SU-DHL-6 (cell line): Measurements from ENCODE around the gene APOBEC2.
"Not testable (repeated sequence)": the region's sequence is repeated elsewhere in the genome, so short reads cannot be mapped to it uniquely, and the experiment has no call there.

Experiments used
- H2AFZ ChIP-seq: fragments of 200-600 bp; sonication (generic); 2 replicates; pipeline ENCODE4 v1.6.1; 2014; ENCODE audit warnings: low read depth, mild to moderate bottlenecking, moderate library complexity, mixed read lengths, antibody characterized with exemption, low read length; ENCODE audit not compliant: severe bottlenecking
- H3F3A ChIP-seq: fragments of 200-600 bp; shearing (Covaris generic); 2 replicates; pipeline ENCODE4 v1.6.0; 2016; ENCODE audit warnings: antibody characterized with exemption, mild to moderate bottlenecking; ENCODE audit not compliant: insufficient read depth
- H3K27ac ChIP-seq: fragments of 200-600 bp; sonication (generic); 2 replicates; pipeline ENCODE4 v1.5.1; 2016; ENCODE audit warnings: low read depth, mild to moderate bottlenecking, low read length, moderate library complexity, mixed read lengths
- H3K27me3 ChIP-seq: fragments of 200-600 bp; sonication (generic), shearing (Covaris generic); 2 replicates; pipeline ENCODE4 v1.6.0; 2014; ENCODE audit warnings: mild to moderate bottlenecking, low read length
- H3K36me3 ChIP-seq: fragments of 200-600 bp; sonication (generic); 2 replicates; pipeline ENCODE4 v1.6.1; 2014; ENCODE audit warnings: mild to moderate bottlenecking, low read length, mixed read lengths
- H3K4me2 ChIP-seq: fragments of 300-600, 200-600 bp; shearing (Covaris generic), sonication (generic); 2 replicates; pipeline ENCODE4 v1.6.0; 2014; ENCODE audit warnings: low read length, low read depth, mild to moderate bottlenecking; ENCODE audit not compliant: poor library complexity, severe bottlenecking
- H3K4me3 ChIP-seq: fragments of 200-600 bp; sonication (generic); 2 replicates; pipeline ENCODE4 v1.5.1; 2014; ENCODE audit warnings: antibody characterized with exemption, low read length, mild to moderate bottlenecking, mixed read lengths; ENCODE audit not compliant: insufficient read depth, poor library complexity, severe bottlenecking
- H3K79me2 ChIP-seq: fragments of 200-600 bp; sonication (generic); 2 replicates; pipeline ENCODE4 v1.6.1; 2014; ENCODE audit warnings: mild to moderate bottlenecking, low read length, moderate library complexity; ENCODE audit not compliant: insufficient read depth
- H3K9ac ChIP-seq: fragments of 200-600 bp; sonication (generic); 2 replicates; pipeline ENCODE4 v1.7.0; 2014; ENCODE audit warnings: mild to moderate bottlenecking, low read length
- H3K9me2 ChIP-seq: fragments of 200-600 bp; sonication (generic); replicated peaks from 2 replicates; pipeline ENCODE4 v1.6.1; 2014; ENCODE audit warnings: low read length; ENCODE audit not compliant: insufficient read depth
- H3K9me3 ChIP-seq: fragments of 200-600 bp; sonication (generic); 2 replicates; pipeline ENCODE4 v1.6.1; 2014; ENCODE audit warnings: low read length, mixed read lengths; ENCODE audit not compliant: insufficient read depth
- H4K20me1 ChIP-seq: fragments of 200-600 bp; sonication (generic); 2 replicates; pipeline ENCODE4 v1.6.1; 2014; ENCODE audit warnings: low read depth, mild to moderate bottlenecking, antibody characterized with exemption, low read length, moderate library complexity, mixed read lengths
- CTCF ChIP-seq: fragments of 200-600 bp; sonication (generic); IDR thresholded peaks from one replicate; pipeline ENCODE4 v1.5.1; 2017; ENCODE audit warnings: antibody characterized with exemption, mild to moderate bottlenecking, low read length, moderate library complexity; ENCODE audit not compliant: insufficient read depth, poor library complexity, severe bottlenecking
- EZH2phosphoT487 ChIP-seq: fragments of 200-600 bp; sonication (generic), shearing (Covaris generic); conservative IDR thresholded peaks from 2 replicates; pipeline ENCODE4 v1.6.1; 2018; ENCODE audit warnings: mild to moderate bottlenecking, antibody characterized with exemption, low read length, moderate library complexity, mixed read lengths

APOBEC2 gene

GRCh38 chr6:41014780-41015179 is 38.2 kb upstream of the APOBEC2 start:
- Histone ChIP-seq H3K27me3 (no peaks in the 10 kb centered on the region), H4K20me1 (no peaks in the 10 kb centered on the region), H3K27ac (no peak overlapping the region), H3K9me2 (no peaks in the 10 kb centered on the region), H3K36me3 (no peaks in the 10 kb centered on the region), H3K4me2 (no peak overlapping the region), H3K9ac (no peak overlapping the region), H3F3A (no peaks in the 10 kb centered on the region), H3K79me2 (no peaks in the 10 kb centered on the region), H3K4me3 (no peak overlapping the region), H2AFZ (no peak overlapping the region), H3K9me3 (no peaks in the 10 kb centered on the region)
- TF ChIP-seq EZH2phosphoT487 (no peak), CTCF (no peak)

- not testable (repeated sequence) for H3F3A ChIP-seq, H2AFZ ChIP-seq, H3K36me3 ChIP-seq, H3K9ac ChIP-seq, H3K9me2 ChIP-seq, H3K27ac ChIP-seq, H3K4me2 ChIP-seq, H3K79me2 ChIP-seq, H3K9me3 ChIP-seq, H4K20me1 ChIP-seq, H3K4me3 ChIP-seq, H3K27me3 ChIP-seq
These were observed 37.1 kb upstream of the APOBEC2 start for GRCh38 chr6:41015860-41016259.

GRCh38 chr6:41017663-41018062 is 35.3 kb upstream of the APOBEC2 start:
- H3K79me2 ChIP-seq = no peaks in the 10 kb centered on the region
- H3K36me3 ChIP-seq = no peaks in the 10 kb centered on the region
- no peaks in the 10 kb centered on the region for H3K27me3 ChIP-seq
- H3F3A ChIP-seq = no peaks in the 10 kb centered on the region
- no peak overlapping the region for H3K4me2 ChIP-seq
- no peaks in the 10 kb centered on the region for H3K9me2 ChIP-seq
- no peak overlapping the region for H3K4me3 ChIP-seq
- H4K20me1 ChIP-seq = no peaks in the 10 kb centered on the region
- H3K9ac ChIP-seq = no peak overlapping the region
- no peaks in the 10 kb centered on the region for H3K9me3 ChIP-seq
- no peak for TF ChIP-seq EZH2phosphoT487
- no peak for TF ChIP-seq CTCF
- H2AFZ ChIP-seq = no peak overlapping the region
- no peak overlapping the region for H3K27ac ChIP-seq

- no peak overlapping the region for H3K4me3 ChIP-seq
- H3F3A ChIP-seq = no peaks in the 10 kb centered on the region
- no peaks in the 10 kb centered on the region for H3K79me2 ChIP-seq
- no peak overlapping the region for H3K27ac ChIP-seq
- no peak overlapping the region for H2AFZ ChIP-seq
- TF ChIP-seq EZH2phosphoT487 = no peak
- no peak for TF ChIP-seq CTCF
- no peak overlapping the region for H3K9ac ChIP-seq
- H3K9me3 ChIP-seq = no peaks in the 10 kb centered on the region
- no peak overlapping the region for H3K4me2 ChIP-seq
- no peaks in the 10 kb centered on the region for H3K27me3 ChIP-seq
- no peaks in the 10 kb centered on the region for H3K9me2 ChIP-seq
- H3K36me3 ChIP-seq = no peaks in the 10 kb centered on the region
- no peaks in the 10 kb centered on the region for H4K20me1 ChIP-seq
These were observed 31.2 kb upstream of the APOBEC2 start for GRCh38 chr6:41021832-41022231.
